ENCODE measurements around the gene FAT2.

GRCh38 chr5:151580858-151581257 lies 10.3 kb downstream of the FAT2 start:
- TF ChIP-seq, protein P1, sequence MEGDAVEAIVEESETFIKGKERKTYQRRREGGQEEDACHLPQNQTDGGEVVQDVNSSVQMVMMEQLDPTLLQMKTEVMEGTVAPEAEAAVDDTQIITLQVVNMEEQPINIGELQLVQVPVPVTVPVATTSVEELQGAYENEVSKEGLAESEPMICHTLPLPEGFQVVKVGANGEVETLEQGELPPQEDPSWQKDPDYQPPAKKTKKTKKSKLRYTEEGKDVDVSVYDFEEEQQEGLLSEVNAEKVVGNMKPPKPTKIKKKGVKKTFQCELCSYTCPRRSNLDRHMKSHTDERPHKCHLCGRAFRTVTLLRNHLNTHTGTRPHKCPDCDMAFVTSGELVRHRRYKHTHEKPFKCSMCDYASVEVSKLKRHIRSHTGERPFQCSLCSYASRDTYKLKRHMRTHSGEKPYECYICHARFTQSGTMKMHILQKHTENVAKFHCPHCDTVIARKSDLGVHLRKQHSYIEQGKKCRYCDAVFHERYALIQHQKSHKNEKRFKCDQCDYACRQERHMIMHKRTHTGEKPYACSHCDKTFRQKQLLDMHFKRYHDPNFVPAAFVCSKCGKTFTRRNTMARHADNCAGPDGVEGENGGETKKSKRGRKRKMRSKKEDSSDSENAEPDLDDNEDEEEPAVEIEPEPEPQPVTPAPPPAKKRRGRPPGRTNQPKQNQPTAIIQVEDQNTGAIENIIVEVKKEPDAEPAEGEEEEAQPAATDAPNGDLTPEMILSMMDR (IDR thresholded peaks at IDR 0.05): no peak
- no peak for TF ChIP-seq POLR2A (IDR thresholded peaks at IDR 0.05)
